Suprapubic skin (tissue), 3 donors: ENCODE results near the gene DSCAM.

Experiments
- EP300 ChIP-seq: sonication (generic); formaldehyde crosslinking; IDR thresholded peaks from one replicate; pipeline ENCODE4 v1.6.1; 2017; ENCODE audit warnings: antibody characterized with exemption
- POLR2A ChIP-seq, 2 donors: fragments of 450-650 bp; IDR thresholded peaks; one replicate each; pipeline ENCODE4 v1.6.1; 2017; ENCODE audit warnings: antibody characterized with exemption in 2 of 2, mild to moderate bottlenecking in 2 of 2, moderate library complexity in 2 of 2
- TF ChIP-seq, protein P1 (sequence below), 2 donors: fragments of 200-600 bp in 1 of 2; fragments of 450-650 bp in 1 of 2; sonication (generic) in 1 of 2; IDR thresholded peaks; one replicate each; pipeline ENCODE4 v1.5.1; 2016 to 2019; ENCODE audit warnings: antibody characterized with exemption in 2 of 2, mild to moderate bottlenecking in 1 of 2, moderate library complexity in 1 of 2

DNA sequence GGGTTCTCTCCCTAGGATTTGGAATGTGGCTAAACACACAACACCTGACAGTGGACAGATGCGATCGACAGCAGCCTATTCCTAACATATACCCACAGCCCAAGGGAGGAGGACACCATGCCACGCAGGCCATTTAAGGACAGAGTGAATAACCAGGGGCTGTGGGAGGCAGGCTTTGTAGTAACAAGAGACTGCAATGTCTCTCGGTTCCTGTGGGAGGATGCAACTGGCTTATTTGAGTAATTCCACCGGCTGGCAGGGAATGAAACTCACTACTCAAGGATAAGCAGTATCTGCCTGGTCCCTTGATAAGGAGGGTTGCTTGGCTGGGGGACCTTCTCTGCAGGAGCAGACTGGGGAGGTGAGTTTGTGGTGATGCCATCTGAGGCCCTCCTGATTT is 870.2 kb downstream of the DSCAM start:
- TF ChIP-seq POLR2A (IDR thresholded peaks at IDR 0.05) (no peak), EP300 (no peak)
- TF ChIP-seq, protein P1, sequence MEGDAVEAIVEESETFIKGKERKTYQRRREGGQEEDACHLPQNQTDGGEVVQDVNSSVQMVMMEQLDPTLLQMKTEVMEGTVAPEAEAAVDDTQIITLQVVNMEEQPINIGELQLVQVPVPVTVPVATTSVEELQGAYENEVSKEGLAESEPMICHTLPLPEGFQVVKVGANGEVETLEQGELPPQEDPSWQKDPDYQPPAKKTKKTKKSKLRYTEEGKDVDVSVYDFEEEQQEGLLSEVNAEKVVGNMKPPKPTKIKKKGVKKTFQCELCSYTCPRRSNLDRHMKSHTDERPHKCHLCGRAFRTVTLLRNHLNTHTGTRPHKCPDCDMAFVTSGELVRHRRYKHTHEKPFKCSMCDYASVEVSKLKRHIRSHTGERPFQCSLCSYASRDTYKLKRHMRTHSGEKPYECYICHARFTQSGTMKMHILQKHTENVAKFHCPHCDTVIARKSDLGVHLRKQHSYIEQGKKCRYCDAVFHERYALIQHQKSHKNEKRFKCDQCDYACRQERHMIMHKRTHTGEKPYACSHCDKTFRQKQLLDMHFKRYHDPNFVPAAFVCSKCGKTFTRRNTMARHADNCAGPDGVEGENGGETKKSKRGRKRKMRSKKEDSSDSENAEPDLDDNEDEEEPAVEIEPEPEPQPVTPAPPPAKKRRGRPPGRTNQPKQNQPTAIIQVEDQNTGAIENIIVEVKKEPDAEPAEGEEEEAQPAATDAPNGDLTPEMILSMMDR (IDR thresholded peaks at IDR 0.05) = no peak
